ENCODE data around the gene PLEKHG4B. TPM values are rescaled to one million over a fixed set of nuclear protein-coding genes. Genes with fewer than 3 reads are reported as not detected.
A peak's percentile ranks its signal among the peaks of the same experiment; 100 is the strongest.

The PLEKHG4B gene
- total RNA-seq, 1 donor from 2014 or later = 49.4 TPM

DNA sequence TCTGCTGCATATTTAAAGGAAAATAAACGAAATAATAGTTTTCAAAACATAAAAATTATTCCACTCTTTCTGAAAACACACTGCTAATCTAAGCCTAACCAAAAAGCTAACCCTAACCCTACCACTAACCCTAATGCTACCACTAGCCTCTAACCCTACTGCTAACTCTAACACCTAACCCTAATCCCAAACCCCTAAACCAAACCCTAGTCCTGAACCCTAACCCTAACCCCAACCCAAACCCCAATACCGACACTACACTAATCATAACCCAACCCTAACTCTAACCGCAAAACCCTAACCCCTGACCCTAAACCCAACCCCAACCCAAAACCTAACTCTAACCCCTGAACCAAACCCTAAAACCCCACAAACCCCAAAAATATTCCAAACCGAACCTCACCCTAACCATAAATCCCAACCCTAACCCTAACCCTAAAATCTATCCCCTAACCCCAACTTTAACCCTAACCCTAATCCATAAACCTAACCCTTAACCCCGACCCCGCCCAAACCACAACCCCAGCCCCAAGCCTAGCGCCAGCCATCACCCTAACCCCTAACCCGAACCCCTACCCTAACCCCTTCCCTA lies 41.9 kb upstream of the PLEKHG4B start:
- Mint-ChIP-seq H3K27me3 (ENCODE audit: unreplicated experiment) (peaks cover 22% of the 10 kb centered on the region), H3K36me3 (ENCODE audit: unreplicated experiment) (peaks cover 5% of the 10 kb centered on the region), H3K9me3 (ENCODE audit: unreplicated experiment) (peaks cover 6% of the 10 kb centered on the region), H3K4me3 (ENCODE audit: unreplicated experiment) (no peak overlapping the region), H3K27ac (ENCODE audit: unreplicated experiment) (no peak overlapping the region), H3K4me1 (ENCODE audit: low read depth, unreplicated experiment) (peaks cover 20% of the 10 kb centered on the region)
- no peak for DNase-seq
- TF ChIP-seq CTCF (IDR thresholded peaks at IDR 0.05; ENCODE audit: partially characterized antibody, unreplicated experiment) = no peak

DNA sequence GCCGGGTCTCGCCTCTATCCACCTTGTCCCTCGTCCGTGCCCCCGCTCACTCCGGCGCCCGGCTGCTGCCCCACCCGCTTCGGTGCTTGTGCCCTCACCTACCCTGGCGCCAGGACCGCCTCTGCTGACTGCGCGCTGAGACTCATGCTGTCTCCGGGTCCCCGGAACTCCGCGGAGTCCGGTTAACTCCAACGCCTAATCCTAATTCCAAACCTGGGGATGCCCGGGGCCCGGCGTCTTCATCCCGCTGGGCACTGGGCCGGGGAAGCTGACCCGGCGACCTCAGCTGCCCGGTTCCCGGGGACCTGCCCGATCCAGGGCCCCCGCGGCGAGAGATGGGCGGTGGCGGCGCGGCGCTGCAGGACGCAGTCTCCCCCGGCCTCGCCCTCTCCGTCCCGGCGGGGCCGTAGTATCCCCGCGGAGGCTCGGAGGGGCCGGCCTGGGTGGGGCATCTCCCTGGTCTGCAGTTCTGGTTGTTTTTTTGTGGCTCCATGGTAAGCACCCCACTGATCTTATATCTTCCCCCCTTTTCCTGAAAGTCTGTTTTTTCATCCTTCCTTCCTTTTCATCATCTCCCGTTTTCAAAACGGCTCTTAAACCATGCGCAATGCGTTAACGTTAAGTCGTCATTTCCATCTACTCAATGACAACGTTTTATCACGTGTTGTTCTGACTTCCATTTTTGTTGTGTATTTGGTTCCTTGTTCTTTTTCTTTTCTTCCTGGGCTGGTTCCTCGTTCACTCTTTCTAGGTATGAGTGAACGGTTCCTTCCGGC lies 41.1 kb upstream of the PLEKHG4B start:
- peak overlapping the region; percentile 96 for H3K4me3 Mint-ChIP-seq (ENCODE audit: unreplicated experiment)
- H3K4me1 Mint-ChIP-seq (ENCODE audit: low read depth, unreplicated experiment) = peaks cover 17% of the 10 kb centered on the region
- H3K9me3 Mint-ChIP-seq (ENCODE audit: unreplicated experiment) = peaks cover 6% of the 10 kb centered on the region
- H3K27me3 Mint-ChIP-seq (ENCODE audit: unreplicated experiment) = peaks cover 22% of the 10 kb centered on the region
- peaks cover 5% of the 10 kb centered on the region for H3K36me3 Mint-ChIP-seq (ENCODE audit: unreplicated experiment)
- H3K27ac Mint-ChIP-seq (ENCODE audit: unreplicated experiment) = no peak overlapping the region
- DNase-seq = peak; percentile 38
- no peak for TF ChIP-seq CTCF (IDR thresholded peaks at IDR 0.05; ENCODE audit: partially characterized antibody, unreplicated experiment)

DNA sequence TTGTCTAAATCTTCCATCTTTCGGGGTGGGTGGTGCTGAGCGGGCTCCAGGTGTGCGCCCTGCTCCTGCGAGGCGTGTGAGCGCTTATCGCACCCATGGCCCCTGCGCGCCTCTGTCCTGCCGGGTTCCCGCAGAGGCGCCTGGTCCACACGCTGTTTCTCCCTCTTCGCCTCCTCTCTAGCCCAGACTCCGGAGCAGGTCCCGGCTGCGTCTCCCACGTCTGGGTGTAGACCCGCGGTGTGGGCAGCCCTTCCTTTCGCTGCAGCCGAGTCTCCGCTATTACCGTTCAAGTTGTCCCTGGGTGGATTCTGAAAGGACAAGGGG lies 40.5 kb upstream of the PLEKHG4B start:
- DNase-seq = peak; percentile 31
- Mint-ChIP-seq H3K27me3 (ENCODE audit: unreplicated experiment) (peaks cover 22% of the 10 kb centered on the region), H3K36me3 (ENCODE audit: unreplicated experiment) (peaks cover 5% of the 10 kb centered on the region), H3K9me3 (ENCODE audit: unreplicated experiment) (peaks cover 6% of the 10 kb centered on the region), H3K4me3 (ENCODE audit: unreplicated experiment) (peak overlapping the region; percentile 96), H3K27ac (ENCODE audit: unreplicated experiment) (no peak overlapping the region), H3K4me1 (ENCODE audit: low read depth, unreplicated experiment) (peaks cover 15% of the 10 kb centered on the region)
- TF ChIP-seq CTCF (IDR thresholded peaks at IDR 0.05; ENCODE audit: partially characterized antibody, unreplicated experiment) = no peak

DNA sequence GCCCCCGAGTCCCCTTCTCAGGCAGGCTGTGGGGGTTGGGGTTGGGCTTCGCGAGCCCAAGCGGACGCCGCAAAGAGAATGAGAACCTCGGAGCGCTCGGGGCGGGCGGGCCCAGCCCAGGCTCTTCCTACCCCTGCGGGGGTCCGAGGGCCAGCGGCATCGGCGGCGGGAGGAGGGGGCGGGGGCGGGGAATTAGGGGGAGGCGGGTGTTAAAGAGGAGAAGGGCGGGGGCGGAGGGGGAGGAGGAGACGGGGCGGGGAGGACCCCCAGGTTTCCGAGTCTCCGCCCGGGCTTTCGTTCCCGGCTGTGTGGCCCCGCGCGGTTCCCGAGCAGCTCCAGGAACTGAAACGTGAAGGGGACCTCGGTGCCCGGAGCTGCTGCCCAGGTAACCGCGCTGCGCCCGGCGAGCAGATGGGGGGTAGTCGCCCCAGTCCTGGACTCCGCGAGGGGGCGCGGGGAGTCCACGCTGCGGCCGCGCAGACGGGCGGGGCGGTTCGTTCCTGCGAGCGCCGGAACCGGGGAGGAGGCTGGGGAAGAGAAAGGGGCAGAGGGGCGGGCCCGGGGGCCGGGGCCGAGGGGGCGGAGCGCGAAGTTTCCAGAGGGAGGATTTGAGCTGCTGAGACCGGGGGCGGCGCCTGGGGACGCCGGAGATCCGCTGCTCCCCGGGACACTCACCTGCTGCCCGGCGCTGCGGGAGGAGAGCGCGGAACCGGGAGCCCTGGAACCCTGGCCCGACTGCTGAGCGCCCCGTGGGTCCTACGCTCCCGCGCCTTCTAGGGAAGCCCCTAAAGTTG lies 38.4 kb upstream of the PLEKHG4B start:
- Mint-ChIP-seq H3K4me1 (ENCODE audit: low read depth, unreplicated experiment) (peaks cover 16% of the 10 kb centered on the region), H3K4me3 (ENCODE audit: unreplicated experiment) (peak overlapping the region; percentile 80), H3K9me3 (ENCODE audit: unreplicated experiment) (peaks cover 6% of the 10 kb centered on the region), H3K27me3 (ENCODE audit: unreplicated experiment) (peaks cover 16% of the 10 kb centered on the region), H3K36me3 (ENCODE audit: unreplicated experiment) (peaks cover 5% of the 10 kb centered on the region), H3K27ac (ENCODE audit: unreplicated experiment) (no peak overlapping the region)
- TF ChIP-seq CTCF (IDR thresholded peaks at IDR 0.05; ENCODE audit: partially characterized antibody, unreplicated experiment) = no peak
- peak; percentile 66 for DNase-seq

Measured in glutamatergic neuron (in vitro differentiated cells).